ENCODE data around the gene COX19.

Gene COX19

GRCh38 chr7:991729-992656 is 16.6 kb upstream of the COX19 start:
- no peak for DNase-seq (ENCODE audit: low read depth)

DNA sequence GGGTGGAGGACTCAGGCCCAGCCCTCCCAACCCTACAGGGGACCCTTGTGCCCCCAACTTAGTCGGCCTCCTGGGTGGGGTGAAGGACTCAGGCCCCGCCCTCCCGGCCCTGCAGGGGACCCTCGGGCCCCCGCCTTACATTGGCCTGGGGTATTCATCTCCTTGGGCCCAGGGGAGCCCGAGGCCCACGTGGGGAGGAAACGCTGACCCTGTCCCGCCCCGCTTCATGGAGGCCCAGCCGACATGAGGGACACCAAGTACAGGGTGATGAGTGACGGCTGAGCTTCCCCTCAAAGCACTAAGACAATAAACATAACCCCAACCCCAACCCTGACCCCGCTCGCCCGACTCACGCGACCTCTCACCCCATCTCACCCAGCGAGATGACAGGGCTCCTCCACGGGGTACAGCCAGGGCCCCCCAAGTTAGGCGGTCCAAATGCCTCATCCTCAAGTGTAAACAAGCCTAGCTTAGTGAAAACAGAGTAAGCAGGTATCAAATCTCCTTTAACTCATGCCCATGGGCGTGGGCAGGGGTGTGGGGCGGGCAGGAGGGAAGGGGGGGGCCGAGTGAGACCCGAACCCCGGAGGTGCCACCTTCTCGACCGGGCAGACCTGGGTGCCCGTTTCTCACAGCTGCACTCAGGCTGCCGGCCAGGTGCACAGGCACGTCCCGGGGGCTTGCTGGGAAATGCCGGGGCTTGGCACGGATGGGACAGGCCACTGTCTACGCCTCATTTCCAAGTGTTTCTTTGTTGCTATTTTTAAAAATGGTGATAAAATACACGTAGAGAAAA is 15.8 kb upstream of the COX19 start:
- DNase-seq (ENCODE audit: low read depth) = no peak

DNA sequence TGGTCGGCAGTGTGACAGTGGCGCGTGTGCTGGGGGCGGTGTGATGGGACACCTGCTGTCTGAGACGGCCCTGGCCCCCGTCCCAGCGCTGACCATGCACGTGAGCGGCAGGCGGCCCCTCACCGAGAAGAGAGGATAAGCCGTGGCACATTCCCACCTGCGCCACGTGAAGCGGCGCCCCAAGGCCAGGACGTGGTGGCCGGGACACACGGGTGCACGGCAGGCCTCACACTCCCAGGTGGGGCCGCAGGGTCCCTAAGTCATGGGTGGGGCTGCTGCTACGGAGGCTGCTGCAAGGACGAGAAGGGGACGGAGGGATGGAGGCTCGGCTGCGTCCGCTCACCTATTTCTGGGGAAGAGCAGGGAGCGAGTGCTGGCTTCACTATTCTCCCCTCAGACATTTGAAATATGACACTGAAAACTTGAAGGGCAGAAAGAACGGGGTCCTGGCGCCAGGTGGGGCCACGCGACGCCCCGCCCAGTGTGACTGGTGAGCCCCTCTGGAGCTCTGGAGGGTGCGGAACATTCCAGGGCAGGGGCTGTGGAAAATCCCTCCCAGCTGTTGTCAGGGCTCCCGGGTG is 15.1 kb upstream of the COX19 start:
- DNase-seq (ENCODE audit: low read depth) = no peak

DNA sequence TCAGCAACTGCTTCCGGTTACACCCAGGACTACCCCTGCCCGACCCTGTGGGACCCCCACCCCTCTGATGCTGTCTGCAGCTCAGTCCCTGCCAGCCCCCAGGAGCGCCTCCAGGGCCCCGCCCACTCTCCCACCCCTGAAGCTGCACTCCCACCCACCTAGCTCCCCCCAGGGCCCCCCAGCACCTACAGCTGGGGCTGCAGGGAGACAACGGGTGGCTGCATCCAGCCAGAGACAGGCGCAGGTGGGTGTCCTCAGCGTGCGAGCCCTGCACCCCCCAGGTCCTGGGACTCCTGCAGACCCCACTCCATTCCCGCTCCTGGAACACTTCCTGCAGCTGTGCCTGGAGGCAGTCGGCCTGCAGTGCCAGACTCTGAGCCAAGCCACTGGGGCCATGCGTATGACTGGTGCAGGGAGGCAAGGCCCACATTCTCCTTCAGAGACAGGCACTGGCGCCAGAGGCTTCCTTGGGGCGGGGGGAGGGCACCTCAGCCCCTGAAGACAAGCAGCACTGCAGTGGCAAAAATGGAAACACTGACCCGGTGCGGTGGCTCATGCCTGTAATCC is 13.7 kb upstream of the COX19 start:
- DNase-seq (ENCODE audit: low read depth) = no peak

GRCh38 chr7:988426-988911 is 13.1 kb upstream of the COX19 start:
- DNase-seq (ENCODE audit: low read depth) = no peak

DNA sequence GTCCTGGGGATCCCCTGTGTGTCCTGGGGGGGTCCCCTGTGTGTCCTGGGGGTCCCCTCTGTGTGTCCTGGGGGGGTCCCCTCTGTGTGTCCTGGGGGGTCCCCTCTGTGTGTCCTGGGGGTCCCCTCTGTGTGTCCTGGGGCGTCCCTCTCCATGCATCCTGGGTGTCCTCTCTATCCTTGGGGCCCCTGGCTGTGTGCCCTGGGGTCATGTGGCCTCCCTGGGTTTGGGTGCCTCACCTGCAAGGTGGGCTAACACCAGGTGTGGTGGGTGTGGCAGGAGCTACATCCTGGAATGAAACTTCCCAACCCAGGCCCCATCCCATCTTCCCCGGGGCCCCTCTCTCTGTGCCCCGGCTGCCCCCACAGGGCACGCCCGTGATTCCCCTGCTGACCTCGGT is 12.6 kb upstream of the COX19 start:
- no peak for DNase-seq (ENCODE audit: low read depth)

- no peak for DNase-seq (ENCODE audit: low read depth)
These were observed 11.7 kb upstream of the COX19 start for GRCh38 chr7:986766-987751.

DNA sequence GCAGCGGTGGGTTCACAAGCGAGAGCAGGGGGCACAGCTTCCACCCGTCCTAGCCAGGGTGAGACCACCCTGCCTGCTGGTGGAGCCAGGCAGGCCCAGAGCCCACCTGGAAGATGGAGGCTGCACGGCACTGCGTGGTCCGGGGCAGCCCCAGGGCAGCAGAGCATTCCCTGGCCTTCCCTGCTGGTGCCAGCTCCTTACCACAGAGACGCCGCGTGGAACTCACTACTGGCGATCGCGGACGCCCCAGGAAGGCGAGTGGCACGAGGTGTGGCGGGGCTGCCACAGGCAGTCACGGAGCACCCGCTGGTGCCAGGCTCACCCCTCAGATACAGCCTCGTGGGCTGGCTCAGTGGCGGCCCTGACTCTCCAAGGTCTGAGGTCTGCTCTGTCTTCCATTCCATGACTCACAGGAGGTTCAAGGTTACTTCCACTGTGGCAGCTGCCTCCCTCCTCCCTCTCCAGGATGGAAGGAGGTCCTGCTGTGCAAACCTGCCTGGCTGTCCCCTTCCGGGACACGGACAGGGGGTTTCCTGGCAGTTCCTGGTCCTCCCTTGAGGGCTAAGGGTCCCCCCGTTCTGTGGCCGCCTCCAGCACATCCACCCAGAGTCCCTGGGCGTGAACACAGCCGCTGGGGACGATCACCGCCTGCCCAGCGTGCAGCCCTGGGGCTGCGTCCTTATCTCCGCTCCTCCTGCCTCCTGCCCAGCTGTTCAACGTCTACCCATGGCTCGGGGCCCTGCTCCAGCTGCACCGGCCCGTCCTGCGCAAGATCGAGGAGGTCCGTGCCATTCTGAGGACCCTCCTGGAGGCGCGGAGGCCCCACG is 10.8 kb upstream of the COX19 start:
- DNase-seq (ENCODE audit: low read depth) = no peak

DNA sequence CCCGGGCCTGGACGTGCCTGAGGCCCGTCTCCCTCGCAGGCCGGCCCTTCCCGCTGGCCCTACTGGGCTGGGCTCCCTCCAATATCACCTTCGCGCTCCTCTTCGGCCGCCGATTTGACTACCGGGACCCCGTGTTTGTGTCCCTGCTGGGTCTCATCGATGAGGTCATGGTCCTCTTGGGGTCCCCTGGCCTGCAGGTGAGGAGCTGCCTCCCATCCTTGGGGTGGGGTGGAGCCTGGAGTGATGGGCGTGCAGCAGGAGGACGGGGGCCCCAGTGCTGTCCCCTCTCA is 9.7 kb upstream of the COX19 start:
- DNase-seq (ENCODE audit: low read depth) = no peak

- DNase-seq (ENCODE audit: low read depth) = no peak
These were observed 9.2 kb upstream of the COX19 start for GRCh38 chr7:984361-985126.

- DNase-seq (ENCODE audit: low read depth) = no peak
These were observed 8.3 kb upstream of the COX19 start for GRCh38 chr7:983616-984071.

- DNase-seq (ENCODE audit: low read depth) = no peak
These were observed 7.8 kb upstream of the COX19 start, which contains the start of gene CYP2W1 for GRCh38 chr7:983004-983615. CYP2W1 (plus strand) TSS chr7:983181; CDS start chr7:983212, 31 bp downstream.

- DNase-seq (ENCODE audit: low read depth) = no peak
These were observed 7.2 kb upstream of the COX19 start for GRCh38 chr7:982511-983003.

DNA sequence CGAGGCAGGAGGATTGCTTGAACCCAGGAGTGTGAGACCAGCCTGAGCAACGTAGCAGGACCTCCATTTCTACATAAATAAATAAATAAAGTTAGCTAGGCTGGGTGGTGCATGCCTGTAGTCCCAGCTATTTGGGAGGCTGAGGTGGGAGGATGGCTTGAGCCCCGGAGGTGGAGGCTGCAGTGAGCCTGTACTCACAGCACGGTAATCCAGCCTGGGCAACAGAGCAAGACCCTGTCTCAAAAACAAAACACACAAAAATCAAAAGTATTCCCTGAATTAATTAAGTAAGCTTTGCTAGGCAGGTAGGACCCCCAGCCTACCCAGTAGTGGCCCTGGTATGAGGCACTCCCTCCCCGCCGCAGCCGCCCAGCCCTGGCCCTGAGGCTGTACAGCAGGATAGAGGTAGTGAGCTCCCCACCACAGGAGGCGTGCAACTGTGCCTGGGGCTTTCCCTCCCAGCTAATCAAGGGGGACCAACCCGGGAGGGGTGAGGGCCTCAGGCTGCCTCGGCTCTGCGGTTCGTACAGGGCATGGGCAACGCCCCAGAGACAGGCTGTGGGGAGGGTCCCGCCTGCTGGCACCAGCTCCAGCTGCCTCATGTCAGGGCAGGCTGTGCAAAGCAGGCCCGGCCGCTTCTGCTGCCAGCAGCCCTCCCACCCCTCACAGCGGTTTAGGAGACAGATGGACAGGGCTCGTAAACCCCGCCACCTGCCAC is 6.6 kb upstream of the COX19 start:
- no peak for DNase-seq (ENCODE audit: low read depth)

DNA sequence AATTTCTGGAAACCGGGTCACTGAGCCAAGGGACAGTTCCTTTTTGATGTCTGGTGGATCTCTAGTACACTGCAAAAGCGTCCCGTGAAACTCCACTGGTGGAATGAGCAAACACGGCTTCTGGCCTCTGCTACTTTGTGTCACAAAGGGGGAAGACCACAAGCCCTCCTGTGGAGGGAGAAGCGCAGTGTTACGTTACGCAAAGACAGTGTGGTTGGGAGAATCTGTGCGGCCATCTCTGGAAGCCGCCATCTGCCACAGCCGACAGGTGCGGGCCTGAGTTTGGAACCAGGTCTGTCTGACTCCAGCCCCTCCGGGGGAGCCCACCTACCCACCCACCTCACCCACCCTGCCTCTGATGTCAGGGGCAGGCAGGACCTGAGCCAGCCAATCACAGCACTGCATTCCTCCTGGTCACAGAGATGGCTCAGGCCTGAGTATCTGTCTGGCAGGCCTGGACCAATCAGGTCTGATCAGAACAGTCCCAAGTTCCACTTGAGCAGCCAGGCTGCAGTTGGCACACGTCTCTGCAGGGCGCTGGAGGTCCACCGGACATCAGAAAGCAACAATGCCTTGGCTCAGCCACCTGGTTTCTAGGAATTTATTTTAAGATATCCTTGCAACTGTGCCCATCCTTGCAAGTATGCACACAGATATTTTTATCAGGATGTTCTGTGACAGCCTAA is 4.7 kb upstream of the COX19 start:
- DNase-seq (ENCODE audit: low read depth) = no peak

- DNase-seq (ENCODE audit: low read depth) = no peak
These were observed 3.8 kb upstream of the COX19 start for GRCh38 chr7:979151-979550.

DNA sequence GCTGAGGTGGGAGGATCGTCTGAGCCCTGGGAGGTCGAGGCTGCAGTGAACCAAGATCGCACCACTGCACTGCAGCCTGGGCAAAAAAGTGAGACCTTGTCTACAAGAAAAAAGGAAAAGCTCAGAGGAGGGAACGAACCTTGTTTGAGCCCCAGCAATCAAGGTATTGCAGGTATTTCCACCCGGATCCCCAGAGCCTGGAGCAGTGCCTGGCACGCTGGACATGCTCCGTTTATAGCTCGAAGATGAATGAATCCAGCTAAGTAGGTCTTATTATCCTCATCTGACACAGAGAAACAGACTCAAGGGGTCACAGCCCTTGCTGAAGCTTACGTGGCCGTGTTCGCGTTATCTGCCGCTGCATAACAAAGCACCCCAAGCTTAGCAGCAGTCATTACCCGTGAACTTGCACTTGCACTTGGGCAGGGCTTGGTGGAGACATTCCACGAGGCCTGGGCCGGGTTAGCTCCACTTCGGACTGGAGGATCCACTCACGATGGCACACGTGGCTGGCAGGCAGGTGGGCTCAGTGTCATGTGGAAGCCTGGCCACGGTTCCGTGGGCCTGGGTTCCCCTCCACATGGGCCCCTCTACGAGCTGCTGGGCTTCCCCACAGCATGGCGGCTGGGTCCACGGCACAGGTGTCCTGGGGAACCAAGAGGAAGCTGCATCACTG is 3.2 kb upstream of the COX19 start:
- no peak for DNase-seq (ENCODE audit: low read depth)
